CD14-positive monocyte (primary cell): Measurements from ENCODE around the gene SELENOM. TPM values are rescaled to one million over a fixed set of nuclear protein-coding genes. Genes with fewer than 3 reads are reported as not detected.

Source experiments
- DNase-seq, 3 donors: peaks; one replicate each; pipeline ENCODE4 v3.0.0-alpha.2; 2011 to 2022
- H2AFZ ChIP-seq: 2 replicates; pipeline ENCODE4 v1.6.0; 2012; ENCODE audit warnings: mild to moderate bottlenecking, low read depth, low read length, inconsistent platforms; ENCODE audit not compliant: insufficient read depth, poor library complexity, severe bottlenecking
- H3K27ac ChIP-seq, 2 donors: 1 replicate in 1 of 2; 2 replicates in 1 of 2; pipeline ENCODE4 v1.5.1; 2012 to 2013; ENCODE audit warnings: low read length in 2 of 2, control low read depth in 1 of 2, inconsistent platforms in 1 of 2, low read depth in 1 of 2, mild to moderate bottlenecking in 1 of 2
- H3K27me3 ChIP-seq, 2 donors: one replicate each; pipeline versions ENCODE4 v1.6.0 to v1.6.1; 2011 to 2013; ENCODE audit warnings: low read length in 2 of 2; ENCODE audit not compliant: control insufficient read depth in 2 of 2, insufficient read depth in 2 of 2
- H3K36me3 ChIP-seq, 2 donors: replicated peaks in 1 of 2; 1 replicate in 1 of 2; 2 replicates in 1 of 2; pipeline versions ENCODE4 v1.5.1 to v1.6.1; 2012 to 2013; ENCODE audit warnings: low read length in 2 of 2, control low read depth in 1 of 2, inconsistent platforms in 1 of 2, mild to moderate bottlenecking in 1 of 2; ENCODE audit not compliant: insufficient read depth in 2 of 2, control insufficient read depth in 1 of 2
- H3K4me1 ChIP-seq, 2 donors: 1 replicate in 1 of 2; 2 replicates in 1 of 2; pipeline versions ENCODE4 v1.5.1 to v1.6.1; 2012 to 2013; ENCODE audit warnings: low read length in 2 of 2, control low read depth in 1 of 2, inconsistent platforms in 1 of 2, mild to moderate bottlenecking in 1 of 2, moderate library complexity in 1 of 2; ENCODE audit not compliant: insufficient read depth in 2 of 2, control insufficient read depth in 1 of 2
- H3K4me2 ChIP-seq: replicated peaks from 2 replicates; pipeline ENCODE3; 2012; ENCODE audit warnings: low read length, moderate library complexity, mild to moderate bottlenecking; ENCODE audit not compliant: poor library complexity, severe bottlenecking; ENCODE audit errors: extremely low read depth
- H3K4me3 ChIP-seq, 3 experiments: fragments of 200-600 bp in 1 of 3; sonication (generic) in 1 of 3; replicated peaks in 1 of 3; 1 replicate in 2 of 3; 2 replicates in 1 of 3; pipeline ENCODE4 v1.5.1; 2011 to 2013; ENCODE audit warnings: low read length in 3 of 3, mild to moderate bottlenecking in 3 of 3, control low read depth in 2 of 3, low read depth in 2 of 3, inconsistent platforms in 1 of 3, moderate library complexity in 1 of 3
- H3K79me2 ChIP-seq: 2 replicates; pipeline ENCODE4 v1.6.0; 2012; ENCODE audit warnings: mild to moderate bottlenecking, control low read depth, inconsistent platforms, low read length, moderate library complexity; ENCODE audit not compliant: insufficient read depth
- H3K9ac ChIP-seq: 2 replicates; pipeline ENCODE4 v1.6.0; 2017; ENCODE audit warnings: low read length, mild to moderate bottlenecking; ENCODE audit not compliant: insufficient read depth, poor library complexity, severe bottlenecking
- H3K9me3 ChIP-seq, 2 donors: replicated peaks in 1 of 2; 1 replicate in 1 of 2; 2 replicates in 1 of 2; pipeline versions ENCODE4 v1.5.1 to v1.6.1; 2012 to 2013; ENCODE audit warnings: low read length in 2 of 2, control low read depth in 1 of 2; ENCODE audit not compliant: control insufficient read depth in 1 of 2, insufficient read depth in 1 of 2
- H4K20me1 ChIP-seq: 2 replicates; pipeline ENCODE4 v1.6.0; 2012; ENCODE audit warnings: mild to moderate bottlenecking, low read length, control low read depth, moderate library complexity; ENCODE audit not compliant: insufficient read depth
- H3K27ac Mint-ChIP-seq, 7 donors: one replicate each; pipeline ENCODE4 v1.8.0; 2020; ENCODE audit warnings: mild to moderate bottlenecking in 7 of 7, mixed read lengths in 7 of 7, moderate library complexity in 6 of 7, inconsistent platforms in 2 of 7
- H3K27me3 Mint-ChIP-seq, 3 donors: one replicate each; pipeline ENCODE4 v1.8.0; 2021 to 2022; ENCODE audit warnings: low read depth in 3 of 3, mild to moderate bottlenecking in 3 of 3, mixed read lengths in 3 of 3, moderate library complexity in 3 of 3, inconsistent platforms in 1 of 3
- H3K36me3 Mint-ChIP-seq, 2 donors: one replicate each; pipeline ENCODE4 v1.8.0; 2020; ENCODE audit warnings: mixed read lengths in 2 of 2, inconsistent platforms in 1 of 2, mild to moderate bottlenecking in 1 of 2
- H3K4me1 Mint-ChIP-seq: one replicate; pipeline ENCODE4 v1.8.0; 2020; ENCODE audit warnings: mild to moderate bottlenecking, mixed read lengths
- H3K4me3 Mint-ChIP-seq, 2 donors: one replicate each; pipeline ENCODE4 v1.8.0; 2020; ENCODE audit warnings: mild to moderate bottlenecking in 2 of 2, mixed read lengths in 2 of 2, moderate library complexity in 1 of 2
- H3K9me3 Mint-ChIP-seq, 7 donors: one replicate each; pipeline ENCODE4 v1.8.0; 2020 to 2022; ENCODE audit warnings: mixed read lengths in 7 of 7, mild to moderate bottlenecking in 6 of 7, moderate library complexity in 6 of 7, inconsistent platforms in 2 of 7
- WGBS: methylation state at CpG from one replicate; pipeline ENCODE4 v1.1.5; 2013; ENCODE audit warnings: missing lambda C conversion rate; ENCODE audit not compliant: insufficient coverage; 5-methylcytosine and 5-hydroxymethylcytosine counted together
- intact Hi-C, 2 donors: fragments of 100-400 bp; cut with micrococcal nuclease; formaldehyde crosslinking; loops; one replicate each; pipeline versions ENCODE4 v1.15.0 to v1.15.1; 2023
- polyA plus RNA-seq, 3 donors: library from polyadenylated mRNA; depleted of rRNA in 1 of 3; unstranded in 2 of 3; stranded (reverse) in 1 of 3; fragments of 300-500 nt in 2 of 3; fragments of >200 nt in 1 of 3; fragmentation: Illumina TruSeq in 2 of 3; gene quantifications; 1 replicate in 2 of 3; 2 replicates in 1 of 3; pipeline ENCODE4 v1.2.3, GENCODE V29; 2012 to 2021
- TF ChIP-seq, protein P1 (sequence below): fragments of 200-600 bp; IDR thresholded peaks from one replicate; pipeline ENCODE4 v1.8.0; 2022; ENCODE audit warnings: antibody characterized with exemption, mild to moderate bottlenecking

SELENOM gene
- polyA plus RNA-seq, 3 donors: 3.2 to 7.6 (median 3.4) TPM

DNA sequence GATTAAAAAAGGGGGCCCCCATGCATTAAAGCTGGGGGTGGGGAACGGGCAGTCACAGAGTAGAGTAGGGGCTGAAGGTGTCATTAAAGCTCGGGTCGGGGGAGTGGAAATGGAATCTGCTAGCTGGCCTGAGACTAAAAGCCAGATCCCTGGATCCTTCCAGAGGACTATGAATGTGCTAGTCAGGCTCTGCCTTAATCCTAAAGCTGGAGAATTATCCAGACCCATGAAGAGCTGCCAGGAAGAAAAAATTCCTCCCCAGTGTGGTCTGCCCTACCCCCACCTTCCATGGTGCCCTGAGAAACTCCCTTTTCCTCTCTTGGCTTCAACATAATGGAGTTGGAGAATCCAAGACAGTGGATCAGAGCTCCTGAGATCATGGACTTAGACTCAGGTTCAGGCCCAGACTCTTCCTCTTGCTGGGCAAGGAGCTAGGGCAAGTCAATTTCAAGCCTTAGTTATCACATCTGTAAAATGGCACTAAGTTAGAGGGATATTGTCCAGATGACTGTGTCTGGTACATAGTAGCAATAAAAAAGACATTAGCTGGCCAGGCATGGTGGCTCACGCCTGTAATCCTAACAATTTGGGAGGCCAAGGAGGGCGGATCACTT, 50.3 kb downstream of the SELENOM start:
- Mint-ChIP-seq H3K27ac (no peak overlapping the region), H3K36me3 (no peaks in the 10 kb centered on the region), H3K9me3 (peaks cover 0 to 2% (median 0%) of the 10 kb centered on the region in 7 donors), H3K4me1 (peaks cover 8% of the 10 kb centered on the region), H3K4me3 (no peak overlapping the region), H3K27me3 (peaks cover 0 to 6% (median 0%) of the 10 kb centered on the region in 3 donors)
- H3K4me3 ChIP-seq: no peak overlapping the region
- no peak overlapping the region for H3K4me2 ChIP-seq
- H3K36me3 ChIP-seq: no peaks in the 10 kb centered on the region
- no peak overlapping the region for H2AFZ ChIP-seq
- H3K27me3 ChIP-seq: no peaks in the 10 kb centered on the region
- intact Hi-C loops: no loop called here
- H3K9me3 ChIP-seq: no peaks in the 10 kb centered on the region
- H3K4me1 ChIP-seq: no peaks in the 10 kb centered on the region
- 100% methylated on average over 2 of the region's 5 CpGs for WGBS
- H3K27ac ChIP-seq: no peak overlapping the region
- no peak overlapping the region for H3K9ac ChIP-seq
- TF ChIP-seq, protein P1, sequence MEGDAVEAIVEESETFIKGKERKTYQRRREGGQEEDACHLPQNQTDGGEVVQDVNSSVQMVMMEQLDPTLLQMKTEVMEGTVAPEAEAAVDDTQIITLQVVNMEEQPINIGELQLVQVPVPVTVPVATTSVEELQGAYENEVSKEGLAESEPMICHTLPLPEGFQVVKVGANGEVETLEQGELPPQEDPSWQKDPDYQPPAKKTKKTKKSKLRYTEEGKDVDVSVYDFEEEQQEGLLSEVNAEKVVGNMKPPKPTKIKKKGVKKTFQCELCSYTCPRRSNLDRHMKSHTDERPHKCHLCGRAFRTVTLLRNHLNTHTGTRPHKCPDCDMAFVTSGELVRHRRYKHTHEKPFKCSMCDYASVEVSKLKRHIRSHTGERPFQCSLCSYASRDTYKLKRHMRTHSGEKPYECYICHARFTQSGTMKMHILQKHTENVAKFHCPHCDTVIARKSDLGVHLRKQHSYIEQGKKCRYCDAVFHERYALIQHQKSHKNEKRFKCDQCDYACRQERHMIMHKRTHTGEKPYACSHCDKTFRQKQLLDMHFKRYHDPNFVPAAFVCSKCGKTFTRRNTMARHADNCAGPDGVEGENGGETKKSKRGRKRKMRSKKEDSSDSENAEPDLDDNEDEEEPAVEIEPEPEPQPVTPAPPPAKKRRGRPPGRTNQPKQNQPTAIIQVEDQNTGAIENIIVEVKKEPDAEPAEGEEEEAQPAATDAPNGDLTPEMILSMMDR: no peak
- no peak for DNase-seq
- no peaks in the 10 kb centered on the region for H4K20me1 ChIP-seq
- H3K79me2 ChIP-seq: no peaks in the 10 kb centered on the region

DNA sequence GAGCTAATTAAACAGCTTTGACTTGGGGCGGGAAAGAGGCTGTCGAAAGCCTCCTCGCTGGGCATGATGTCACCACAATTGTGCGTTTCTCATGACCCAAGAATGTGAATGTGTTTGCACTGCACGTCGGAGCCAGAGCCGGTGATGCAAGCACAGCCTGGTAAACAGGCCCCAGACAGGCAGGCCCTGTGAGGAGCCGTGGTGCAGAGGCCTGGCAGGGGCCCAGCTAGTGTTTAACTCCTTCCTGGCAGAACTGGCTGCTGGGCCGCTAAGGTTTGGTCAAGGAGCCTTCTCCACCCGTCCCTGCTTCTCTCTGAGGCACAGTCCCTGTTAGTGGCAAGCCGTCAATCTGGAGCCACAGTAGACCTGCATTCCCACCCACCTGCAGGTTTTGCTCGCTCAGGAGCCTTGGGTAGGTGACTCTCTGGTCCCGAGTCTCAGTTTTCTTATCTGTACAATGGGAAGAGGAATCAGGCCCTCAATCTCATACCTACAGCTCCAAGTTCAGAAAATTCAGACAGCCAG, 51.7 kb downstream of the SELENOM start:
- Histone ChIP-seq H3K4me1 (no peaks in the 10 kb centered on the region), H3K27me3 (no peaks in the 10 kb centered on the region), H3K9me3 (no peaks in the 10 kb centered on the region), H3K27ac (no peak overlapping the region), H3K79me2 (no peaks in the 10 kb centered on the region), H3K36me3 (no peaks in the 10 kb centered on the region), H3K4me3 (no peak overlapping the region), H3K4me2 (no peak overlapping the region), H2AFZ (no peak overlapping the region), H4K20me1 (no peaks in the 10 kb centered on the region), H3K9ac (no peak overlapping the region)
- H3K27me3 Mint-ChIP-seq: peaks cover 0 to 9% (median 3%) of the 10 kb centered on the region in 3 donors
- 69% methylated on average over 10 of the region's 13 CpGs for WGBS
- no peaks in the 10 kb centered on the region for H3K36me3 Mint-ChIP-seq
- H3K27ac Mint-ChIP-seq: no peak overlapping the region
- DNase-seq: no peak
- no peak overlapping the region for H3K4me3 Mint-ChIP-seq
- peaks cover 0 to 2% (median 0%) of the 10 kb centered on the region in 7 donors for H3K9me3 Mint-ChIP-seq
- H3K4me1 Mint-ChIP-seq: peaks cover 4% of the 10 kb centered on the region
- TF ChIP-seq, protein P1: no peak
- intact Hi-C loops: no loop called here
